ENCODE results near the gene SPTLC1. TPM values are rescaled to one million over a fixed set of nuclear protein-coding genes. Genes with fewer than 3 reads are reported as not detected.
A peak's percentile ranks its signal among the peaks of the same experiment; 100 is the strongest.
"Not testable (repeated sequence)": the region's sequence is repeated elsewhere in the genome, so short reads cannot be mapped to it uniquely, and the experiment has no call there.

SPTLC1 gene
- total RNA-seq, 1 experiment from 2014 or later, result 63.3 TPM

DNA sequence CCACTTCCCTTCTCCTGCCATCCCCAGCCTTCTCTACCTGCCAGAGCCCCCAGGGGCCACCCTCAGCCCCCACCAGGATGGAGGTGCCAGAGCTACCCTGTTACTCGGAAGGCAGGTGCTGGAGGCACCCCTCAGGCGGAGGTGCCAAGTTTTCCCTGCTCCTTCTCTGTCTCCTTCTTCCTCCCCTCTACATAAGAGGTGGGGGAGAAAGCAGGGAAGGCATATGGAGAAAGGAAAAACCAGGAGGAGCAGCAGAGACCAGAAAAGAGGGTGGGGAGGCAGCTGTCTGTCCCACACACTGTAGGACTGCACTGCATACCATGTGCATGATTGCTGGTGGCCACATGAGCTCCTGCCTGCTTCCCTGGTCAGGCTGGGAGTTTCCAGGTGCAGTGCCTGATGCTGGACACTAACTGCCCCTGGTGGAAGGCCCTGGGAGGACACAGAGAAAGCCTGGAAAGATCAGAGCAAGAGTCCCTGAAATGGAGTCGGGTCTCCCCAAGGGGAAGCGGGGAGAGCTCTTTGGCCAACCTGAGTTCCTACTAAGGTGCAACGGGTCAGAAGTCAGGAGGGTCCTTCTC, 23.8 kb upstream of the SPTLC1 start:
- H3K9ac ChIP-seq (ENCODE audit: low read length), result not testable (repeated sequence)
- intact Hi-C loops (cut with micrococcal nuclease), result loop anchor here (2.0 kb wide), 1 partner anchor 94 kb away; no protein-coding TSS in a partner anchor

GRCh38 chr9:92138157-92138959, 23.1 kb upstream of the SPTLC1 start:
- peak; percentile 72 for DNase-seq
- no peak overlapping the region for H3K4me3 ChIP-seq (ENCODE audit: low read length)
- no peaks in the 10 kb centered on the region for H3K79me2 ChIP-seq (ENCODE audit: low read length)
- peak; percentile 45 for ATAC-seq
- H3K27me3 ChIP-seq (ENCODE audit: low read length), result no peaks in the 10 kb centered on the region
- no peak overlapping the region for H3K4me2 ChIP-seq (ENCODE audit: low read length)
- H3K9me3 ChIP-seq (ENCODE audit: low read length), result no peaks in the 10 kb centered on the region
- no peak overlapping the region for H3K27ac ChIP-seq (ENCODE audit: low read length)
- H3K4me1 ChIP-seq (ENCODE audit: insufficient read depth, low read length), result peaks cover 10% of the 10 kb centered on the region; the same call in 1 of the 2 replicates
- H3K9ac ChIP-seq (ENCODE audit: low read length), result no peak overlapping the region
- H3F3A ChIP-seq (ENCODE audit: low read length, unreplicated experiment), result no peaks in the 10 kb centered on the region
- BruUV-seq (replicated peaks), result no TSS peak
- no peak overlapping the region for H2AFZ ChIP-seq (ENCODE audit: low read length)
- no peaks in the 10 kb centered on the region for H3K9me2 ChIP-seq (replicated peaks; ENCODE audit: low read length)
- intact Hi-C loops (cut with micrococcal nuclease), result loop anchor here (2.0 kb wide), 1 partner anchor 94 kb away; no protein-coding TSS in a partner anchor
- TF ChIP-seq, protein P1, sequence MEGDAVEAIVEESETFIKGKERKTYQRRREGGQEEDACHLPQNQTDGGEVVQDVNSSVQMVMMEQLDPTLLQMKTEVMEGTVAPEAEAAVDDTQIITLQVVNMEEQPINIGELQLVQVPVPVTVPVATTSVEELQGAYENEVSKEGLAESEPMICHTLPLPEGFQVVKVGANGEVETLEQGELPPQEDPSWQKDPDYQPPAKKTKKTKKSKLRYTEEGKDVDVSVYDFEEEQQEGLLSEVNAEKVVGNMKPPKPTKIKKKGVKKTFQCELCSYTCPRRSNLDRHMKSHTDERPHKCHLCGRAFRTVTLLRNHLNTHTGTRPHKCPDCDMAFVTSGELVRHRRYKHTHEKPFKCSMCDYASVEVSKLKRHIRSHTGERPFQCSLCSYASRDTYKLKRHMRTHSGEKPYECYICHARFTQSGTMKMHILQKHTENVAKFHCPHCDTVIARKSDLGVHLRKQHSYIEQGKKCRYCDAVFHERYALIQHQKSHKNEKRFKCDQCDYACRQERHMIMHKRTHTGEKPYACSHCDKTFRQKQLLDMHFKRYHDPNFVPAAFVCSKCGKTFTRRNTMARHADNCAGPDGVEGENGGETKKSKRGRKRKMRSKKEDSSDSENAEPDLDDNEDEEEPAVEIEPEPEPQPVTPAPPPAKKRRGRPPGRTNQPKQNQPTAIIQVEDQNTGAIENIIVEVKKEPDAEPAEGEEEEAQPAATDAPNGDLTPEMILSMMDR (conservative IDR thresholded peaks at IDR 0.05; ENCODE audit: low read depth, low read length), result peak; percentile 69
- TF ChIP-seq EZH2phosphoT487 (IDR thresholded peaks at IDR 0.05; ENCODE audit: borderline replicate concordance, low read length), result no peak
- no peak for TF ChIP-seq EZH2 (IDR thresholded peaks at IDR 0.05; ENCODE audit: low read length, unreplicated experiment)
- no peaks in the 10 kb centered on the region for H3K36me3 ChIP-seq (ENCODE audit: low read depth, low read length)
- no peaks in the 10 kb centered on the region for H4K20me1 ChIP-seq (ENCODE audit: low read length)
- ChIA-PET CTCF (interaction anchor here (0.6 kb wide), 1 partner anchor 246 kb away, joined by 3 read pairs; no protein-coding TSS in a partner anchor), POLR2A (ENCODE audit: unreplicated experiment) (no interaction called here)

More for the DNA sequence above, 23.8 kb upstream of the SPTLC1 start:
- H3K27ac ChIP-seq (ENCODE audit: low read length); H3F3A ChIP-seq (ENCODE audit: low read length, unreplicated experiment); H3K36me3 ChIP-seq (ENCODE audit: low read depth, low read length); CTCF ChIA-PET; BruUV-seq (replicated peaks); H3K4me3 ChIP-seq (ENCODE audit: low read length); POLR2A ChIA-PET (ENCODE audit: unreplicated experiment); H3K27me3 ChIP-seq (ENCODE audit: low read length); H2AFZ ChIP-seq (ENCODE audit: low read length); H4K20me1 ChIP-seq (ENCODE audit: low read length); H3K79me2 ChIP-seq (ENCODE audit: low read length); H3K9me3 ChIP-seq (ENCODE audit: low read length); H3K4me2 ChIP-seq (ENCODE audit: low read length); H3K9me2 ChIP-seq (replicated peaks; ENCODE audit: low read length): not testable (repeated sequence)
- DNase-seq (peak; percentile 36), ATAC-seq (peak; percentile 9; the same call in 1 of the 2 replicates)
- H3K4me1 ChIP-seq (ENCODE audit: insufficient read depth, low read length), result peaks cover 10% of the 10 kb centered on the region; the same call in 1 of the 2 replicates
- TF ChIP-seq, protein P1 (conservative IDR thresholded peaks at IDR 0.05; ENCODE audit: low read depth, low read length), result 0 out of 2 replicates have a peak, but pooled peaks have one; percentile 25
